Colonic mucosa (tissue), 4 donors: ENCODE results near the gene TMEM38B. TPM values are rescaled to one million over a fixed set of nuclear protein-coding genes. Genes with fewer than 3 reads are reported as not detected.
"Not testable (repeated sequence)": the region's sequence is repeated elsewhere in the genome, so short reads cannot be mapped to it uniquely, and the experiment has no call there.

Source experiments
- DNase-seq: peaks from one replicate; pipeline ENCODE4 v3.0.0-alpha.2; 2020
- H3K27ac ChIP-seq: fragments of 200-600 bp; one replicate; pipeline ENCODE4 v1.8.0; 2021
- H3K27me3 ChIP-seq: fragments of 200-600 bp; one replicate; pipeline ENCODE4 v1.8.0; 2021
- H3K36me3 ChIP-seq: fragments of 200-600 bp; one replicate; pipeline ENCODE4 v1.8.0; 2021
- H3K4me1 ChIP-seq: fragments of 200-600 bp; one replicate; pipeline ENCODE4 v1.8.0; 2021; ENCODE audit warnings: mild to moderate bottlenecking
- H3K4me3 ChIP-seq: fragments of 200-600 bp; one replicate; pipeline ENCODE4 v1.8.0; 2021
- H3K9ac ChIP-seq, 2 donors: one replicate each; pipeline ENCODE4 v1.7.0; 2013; ENCODE audit warnings: control low read depth in 2 of 2, low read depth in 2 of 2, low read length in 2 of 2
- H3K9me3 ChIP-seq: fragments of 200-600 bp; one replicate; pipeline ENCODE4 v1.8.0; 2021
- intact Hi-C: fragments of 100-400 bp; cut with DNase I; formaldehyde crosslinking; loops from one replicate; pipeline ENCODE4 v1.14.1; 2022
- total RNA-seq, 2 donors: library from RNA; stranded (reverse); fragmentation: NEBNext Ultra II Directional in 1 of 2; extraction: Animal tissue kit (Norgen Biotek cat#: 25700) in 1 of 2; gene quantifications; one replicate each; pipeline ENCODE4 v1.2.1, GENCODE V29; 2021
- TF ChIP-seq, protein P1 (sequence below): fragments of 200-600 bp; IDR thresholded peaks from one replicate; pipeline ENCODE4 v1.8.0; 2022; ENCODE audit warnings: antibody characterized with exemption, mild to moderate bottlenecking
- donor health status: healthy.
- donor health status: DM: no; HTN: no; CAD: no.
- donor health status: DM: no; HTN: no; CAD: no.

Gene TMEM38B
- total RNA-seq, 2 donors from 2014 or later = 28.5 to 38.2 TPM

DNA sequence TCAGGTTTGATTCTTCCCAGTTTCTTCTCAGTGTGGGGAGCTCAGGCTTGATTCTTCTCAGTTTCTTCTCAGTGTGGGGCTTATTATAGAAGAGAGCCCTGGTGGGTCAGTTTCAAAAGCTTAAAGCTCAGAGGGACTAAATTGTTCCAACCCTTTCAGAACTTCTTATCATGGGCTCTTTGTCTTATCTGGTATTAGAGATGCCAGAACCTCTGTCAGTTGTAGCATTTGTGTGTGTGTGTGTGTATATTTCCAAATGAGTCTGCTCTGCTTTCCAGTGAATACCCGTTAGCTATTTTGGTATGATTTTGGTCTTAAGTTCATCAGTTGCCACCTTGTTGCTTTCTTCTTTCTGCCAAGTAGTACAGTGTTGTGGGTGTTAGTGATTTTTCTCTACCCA lies 21.8 kb downstream of the TMEM38B start:
- Histone ChIP-seq H3K36me3 (no peaks in the 10 kb centered on the region), H3K9me3 (no peaks in the 10 kb centered on the region), H3K9ac (no peak overlapping the region), H3K4me3 (no peak overlapping the region), H3K27me3 (no peaks in the 10 kb centered on the region), H3K4me1 (no peaks in the 10 kb centered on the region), H3K27ac (no peak overlapping the region)
- TF ChIP-seq, protein P1, sequence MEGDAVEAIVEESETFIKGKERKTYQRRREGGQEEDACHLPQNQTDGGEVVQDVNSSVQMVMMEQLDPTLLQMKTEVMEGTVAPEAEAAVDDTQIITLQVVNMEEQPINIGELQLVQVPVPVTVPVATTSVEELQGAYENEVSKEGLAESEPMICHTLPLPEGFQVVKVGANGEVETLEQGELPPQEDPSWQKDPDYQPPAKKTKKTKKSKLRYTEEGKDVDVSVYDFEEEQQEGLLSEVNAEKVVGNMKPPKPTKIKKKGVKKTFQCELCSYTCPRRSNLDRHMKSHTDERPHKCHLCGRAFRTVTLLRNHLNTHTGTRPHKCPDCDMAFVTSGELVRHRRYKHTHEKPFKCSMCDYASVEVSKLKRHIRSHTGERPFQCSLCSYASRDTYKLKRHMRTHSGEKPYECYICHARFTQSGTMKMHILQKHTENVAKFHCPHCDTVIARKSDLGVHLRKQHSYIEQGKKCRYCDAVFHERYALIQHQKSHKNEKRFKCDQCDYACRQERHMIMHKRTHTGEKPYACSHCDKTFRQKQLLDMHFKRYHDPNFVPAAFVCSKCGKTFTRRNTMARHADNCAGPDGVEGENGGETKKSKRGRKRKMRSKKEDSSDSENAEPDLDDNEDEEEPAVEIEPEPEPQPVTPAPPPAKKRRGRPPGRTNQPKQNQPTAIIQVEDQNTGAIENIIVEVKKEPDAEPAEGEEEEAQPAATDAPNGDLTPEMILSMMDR = no peak
- DNase-seq = no peak
- intact Hi-C loops = loop anchor here (5.0 kb wide), 1 partner anchor 59 kb away; no protein-coding TSS in a partner anchor

DNA sequence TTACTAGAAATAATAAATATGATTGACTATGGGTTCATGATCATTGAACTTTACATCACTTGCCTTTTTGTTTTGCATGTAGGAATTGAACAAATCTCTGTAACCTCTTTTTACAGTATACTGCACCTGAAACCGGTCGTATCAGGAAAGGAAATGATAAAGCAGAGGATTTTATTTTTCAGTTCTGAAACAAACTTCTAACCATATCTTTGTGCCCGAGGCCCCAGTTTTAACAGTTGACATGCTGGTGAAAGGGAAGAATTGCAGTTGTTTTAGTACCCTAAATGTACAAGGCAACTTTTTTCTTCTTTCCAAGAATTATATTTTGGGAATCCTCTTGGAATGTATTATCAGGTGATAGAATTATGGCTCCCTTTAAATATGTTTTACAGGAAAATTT lies 27.8 kb downstream of the TMEM38B start:
- TF ChIP-seq, protein P1 = no peak
- Histone ChIP-seq H3K4me3 (no peak overlapping the region), H3K4me1 (no peaks in the 10 kb centered on the region), H3K9me3 (no peaks in the 10 kb centered on the region), H3K36me3 (no peaks in the 10 kb centered on the region), H3K27me3 (no peaks in the 10 kb centered on the region), H3K27ac (no peak overlapping the region), H3K9ac (no peak overlapping the region)
- intact Hi-C loops = no loop called here
- DNase-seq = no peak

DNA sequence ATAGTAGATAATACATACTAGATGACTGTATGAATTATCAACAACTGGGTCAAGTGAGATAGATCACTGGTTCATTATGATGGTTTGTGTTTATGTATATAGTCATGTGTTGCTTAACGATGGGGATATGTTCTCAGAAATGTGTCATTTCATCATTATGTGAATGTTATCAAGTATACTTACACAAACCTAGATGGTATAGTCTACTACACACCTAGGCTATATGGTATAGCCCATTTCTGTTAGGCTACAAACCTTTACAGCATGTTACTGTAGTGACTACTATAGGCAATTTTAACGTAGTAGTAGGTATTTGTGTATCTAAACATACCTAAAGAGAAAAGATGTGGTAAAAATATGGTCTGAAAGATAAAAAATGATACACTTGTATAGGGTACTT lies 31.0 kb downstream of the TMEM38B start:
- no peaks in the 10 kb centered on the region for H3K4me1 ChIP-seq
- intact Hi-C loops = no loop called here
- no peaks in the 10 kb centered on the region for H3K9me3 ChIP-seq
- no peaks in the 10 kb centered on the region for H3K27me3 ChIP-seq
- H3K27ac ChIP-seq = no peak overlapping the region
- H3K36me3 ChIP-seq = no peaks in the 10 kb centered on the region
- no peak overlapping the region for H3K9ac ChIP-seq
- H3K4me3 ChIP-seq = no peak overlapping the region
- DNase-seq = no peak
- TF ChIP-seq, protein P1 = no peak

DNA sequence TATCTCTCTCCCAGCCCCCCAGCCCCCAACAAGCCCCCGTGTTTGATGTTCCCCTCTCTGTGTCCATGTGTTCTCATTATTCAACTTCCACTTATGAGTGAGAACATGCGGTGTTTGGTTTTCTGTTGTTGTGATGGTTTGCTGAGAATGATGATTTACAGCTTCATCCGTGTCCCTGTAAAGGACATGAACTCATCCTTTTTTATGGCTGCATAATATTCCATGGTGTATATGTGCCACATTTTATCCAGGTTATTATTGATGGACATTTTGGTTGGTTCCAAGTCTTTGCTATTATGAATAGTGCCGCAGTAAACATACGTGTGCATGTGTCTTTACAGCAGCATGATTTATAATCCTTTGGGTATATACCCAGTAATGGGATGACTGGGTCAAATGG lies 33.9 kb downstream of the TMEM38B start:
- H3K36me3 ChIP-seq, H3K9ac ChIP-seq, H3K4me3 ChIP-seq, H3K4me1 ChIP-seq, H3K9me3 ChIP-seq, H3K27me3 ChIP-seq, DNase-seq, H3K27ac ChIP-seq, intact Hi-C loops: not testable (repeated sequence)

DNA sequence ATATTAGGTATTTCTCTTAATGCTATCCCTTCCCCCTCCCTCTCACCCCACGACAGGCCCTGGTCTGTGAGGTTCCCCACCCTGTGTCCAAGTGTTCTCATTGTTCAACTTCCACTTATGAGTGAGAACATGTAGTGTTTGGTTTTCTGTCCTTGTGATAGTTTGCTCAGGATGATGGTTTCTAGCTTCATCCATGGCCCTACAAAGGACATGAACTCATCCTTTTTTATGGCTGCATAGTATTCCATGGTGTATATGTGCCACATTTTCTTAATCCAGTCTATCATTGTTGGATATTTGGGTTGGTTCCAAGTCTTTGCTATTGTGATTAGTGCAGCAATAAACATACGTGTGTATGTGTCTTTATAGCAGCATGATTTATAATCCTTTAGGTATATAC lies 37.1 kb downstream of the TMEM38B start:
- DNase-seq, intact Hi-C loops, H3K36me3 ChIP-seq: not testable (repeated sequence)

DNA sequence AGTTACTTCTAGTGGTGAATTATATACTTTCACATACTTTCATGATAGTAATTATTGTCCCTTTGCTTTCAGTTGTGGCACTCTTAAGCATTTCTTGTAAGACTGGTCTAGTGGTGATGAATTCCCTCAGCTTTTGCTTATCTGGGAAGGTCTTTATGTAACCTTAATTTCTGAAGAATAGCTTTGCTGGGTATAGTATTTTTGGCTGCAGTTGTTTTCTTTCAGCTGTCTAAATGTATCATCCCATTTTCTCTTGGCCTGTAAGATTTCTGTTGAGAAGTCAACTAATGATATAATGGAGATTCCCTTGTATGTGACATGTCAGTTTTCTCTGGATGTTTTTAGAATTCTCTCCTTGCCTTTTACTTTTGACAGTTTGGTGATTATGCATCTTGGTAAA lies 41.0 kb downstream of the TMEM38B start:
- Histone ChIP-seq H3K9ac (no peak overlapping the region), H3K27me3 (no peaks in the 10 kb centered on the region), H3K9me3 (no peaks in the 10 kb centered on the region), H3K4me1 (no peaks in the 10 kb centered on the region), H3K36me3 (no peaks in the 10 kb centered on the region), H3K4me3 (no peak overlapping the region), H3K27ac (no peak overlapping the region)
- intact Hi-C loops = no loop called here
- TF ChIP-seq, protein P1 = no peak
- DNase-seq = no peak

More for the DNA sequence above, 37.1 kb downstream of the TMEM38B start:
- H3K27me3 ChIP-seq, H3K4me1 ChIP-seq, H3K9me3 ChIP-seq, H3K4me3 ChIP-seq, H3K27ac ChIP-seq, H3K9ac ChIP-seq: not testable (repeated sequence)

DNA sequence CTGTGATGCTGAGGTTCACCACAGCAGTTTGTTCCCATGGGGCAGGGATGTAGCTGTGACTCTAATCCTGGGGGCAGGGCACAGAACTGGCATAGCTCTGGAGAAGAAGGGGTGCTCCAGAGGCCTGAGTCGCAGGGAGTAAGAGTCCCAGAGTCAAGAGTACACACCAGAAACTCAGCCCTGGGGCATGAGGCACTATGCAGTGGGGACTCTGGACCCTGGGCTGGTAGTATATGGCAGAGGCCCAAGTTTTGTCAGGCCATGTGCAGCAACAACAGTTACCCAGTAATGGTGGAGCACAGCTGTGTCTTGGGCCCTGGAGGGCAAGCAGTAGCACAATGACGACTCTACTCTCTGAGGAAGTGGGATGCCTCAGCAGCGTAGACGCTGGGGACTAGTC lies 42.9 kb downstream of the TMEM38B start:
- no peak overlapping the region for H3K27ac ChIP-seq
- no peaks in the 10 kb centered on the region for H3K27me3 ChIP-seq
- no peaks in the 10 kb centered on the region for H3K4me1 ChIP-seq
- no peak overlapping the region for H3K4me3 ChIP-seq
- H3K36me3 ChIP-seq = no peaks in the 10 kb centered on the region
- TF ChIP-seq, protein P1 = no peak
- no peak overlapping the region for H3K9ac ChIP-seq
- no peak for DNase-seq
- H3K9me3 ChIP-seq = no peaks in the 10 kb centered on the region
- intact Hi-C loops = no loop called here
